ENCODE results near the gene ZBTB24. TPM values are rescaled to one million over a fixed set of nuclear protein-coding genes. Genes with fewer than 3 reads are reported as not detected.

ZBTB24 gene
- polyA plus RNA-seq, 4 donors: 5.4 to 16.1 (median 15.3) TPM

DNA sequence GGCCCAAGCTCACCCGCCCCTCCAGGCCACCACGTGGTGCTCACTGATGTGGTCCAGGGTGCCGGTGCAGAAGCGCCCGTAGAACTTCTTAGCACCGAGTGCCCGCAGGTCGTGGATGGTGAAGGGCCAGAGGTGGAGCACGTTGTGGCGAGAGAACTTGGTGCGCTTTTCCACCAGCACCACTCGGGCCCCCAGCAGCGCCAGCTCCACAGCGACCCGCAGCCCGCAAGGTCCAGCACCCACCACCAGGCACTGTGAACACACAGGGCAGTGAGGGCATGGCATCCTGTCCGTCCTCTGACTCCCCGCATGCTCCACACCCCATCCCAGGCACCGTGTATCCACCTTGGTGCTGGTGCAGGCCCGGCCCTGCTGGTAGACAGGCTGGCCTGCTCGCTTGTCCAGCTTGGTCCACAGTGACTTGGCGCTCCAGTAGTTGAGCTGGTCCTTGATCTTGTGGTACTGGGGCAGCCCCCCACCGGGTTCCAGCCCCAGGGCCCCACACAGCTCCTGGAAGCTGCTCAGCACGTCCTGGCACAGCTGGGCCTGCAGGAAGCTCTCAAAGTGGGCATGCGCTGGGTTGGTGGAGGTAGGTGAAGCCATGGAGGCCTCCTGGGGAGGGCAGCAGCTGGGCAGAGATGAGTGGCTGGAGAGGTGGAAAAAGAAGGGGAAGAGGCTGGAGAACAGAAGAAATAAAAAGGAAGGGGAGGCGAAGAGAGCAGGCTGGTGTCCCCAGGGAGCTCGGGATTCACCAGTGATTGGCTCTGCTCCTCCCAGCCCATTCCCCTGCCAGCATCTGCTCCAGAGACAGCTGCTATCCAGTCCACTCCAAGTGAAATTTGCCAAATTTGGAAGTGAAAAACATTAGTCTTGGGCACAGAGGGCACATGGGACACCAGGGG is 29.2 kb downstream of the ZBTB24 start:
- DNase-seq (ENCODE audit: low read depth in 4 of 4, low spot score in 3 of 4): no peak

- no peak for DNase-seq (ENCODE audit: low read depth in 4 of 4, low spot score in 3 of 4)
Measured at GRCh38 chr6:109453156-109453555, 29.9 kb downstream of the ZBTB24 start.

DNA sequence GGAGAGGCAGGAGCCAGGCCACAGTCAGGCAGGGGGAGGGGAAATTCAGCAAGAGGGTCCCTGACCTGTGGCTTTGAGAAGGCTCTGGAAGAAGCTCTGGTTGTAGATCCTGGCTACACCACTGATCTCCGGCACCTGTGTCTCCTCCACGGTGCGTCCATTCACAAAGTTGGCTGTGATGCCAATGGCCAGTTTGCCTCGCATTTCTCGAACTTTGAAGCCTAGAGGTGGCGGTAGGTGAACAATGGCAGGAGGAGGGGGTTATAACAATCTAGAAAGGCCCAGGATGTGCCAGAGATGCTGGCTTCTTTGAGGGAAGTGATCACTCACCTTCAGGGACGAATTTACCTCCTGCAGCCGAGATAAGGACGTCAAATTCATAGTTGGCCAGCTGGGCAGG is 30.8 kb downstream of the ZBTB24 start:
- no peak for DNase-seq (ENCODE audit: low read depth in 4 of 4, low spot score in 3 of 4)

GRCh38 chr6:109451376-109451775 is 31.6 kb downstream of the ZBTB24 start:
- DNase-seq (ENCODE audit: low read depth in 4 of 4, low spot score in 3 of 4): no peak

DNA sequence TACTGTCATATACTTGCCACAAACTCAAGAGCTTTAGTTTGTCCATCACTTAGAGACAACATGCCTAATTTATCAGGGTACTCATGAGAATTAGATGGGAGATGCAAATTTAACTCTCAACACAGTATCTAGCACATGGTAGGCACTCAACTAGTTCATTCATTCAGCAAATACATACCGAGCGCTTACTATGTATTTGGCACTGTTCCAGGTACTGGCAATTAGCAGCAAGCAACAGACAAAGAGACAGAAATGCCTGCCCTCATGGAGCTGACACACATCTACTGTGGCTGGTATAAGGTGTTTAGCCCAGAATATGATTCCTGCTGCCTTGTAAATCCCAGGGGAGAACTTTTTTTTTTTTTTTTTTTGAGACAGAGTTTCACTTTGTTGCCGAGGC is 32.2 kb downstream of the ZBTB24 start:
- DNase-seq (ENCODE audit: low read depth in 4 of 4, low spot score in 3 of 4): no peak

DNA sequence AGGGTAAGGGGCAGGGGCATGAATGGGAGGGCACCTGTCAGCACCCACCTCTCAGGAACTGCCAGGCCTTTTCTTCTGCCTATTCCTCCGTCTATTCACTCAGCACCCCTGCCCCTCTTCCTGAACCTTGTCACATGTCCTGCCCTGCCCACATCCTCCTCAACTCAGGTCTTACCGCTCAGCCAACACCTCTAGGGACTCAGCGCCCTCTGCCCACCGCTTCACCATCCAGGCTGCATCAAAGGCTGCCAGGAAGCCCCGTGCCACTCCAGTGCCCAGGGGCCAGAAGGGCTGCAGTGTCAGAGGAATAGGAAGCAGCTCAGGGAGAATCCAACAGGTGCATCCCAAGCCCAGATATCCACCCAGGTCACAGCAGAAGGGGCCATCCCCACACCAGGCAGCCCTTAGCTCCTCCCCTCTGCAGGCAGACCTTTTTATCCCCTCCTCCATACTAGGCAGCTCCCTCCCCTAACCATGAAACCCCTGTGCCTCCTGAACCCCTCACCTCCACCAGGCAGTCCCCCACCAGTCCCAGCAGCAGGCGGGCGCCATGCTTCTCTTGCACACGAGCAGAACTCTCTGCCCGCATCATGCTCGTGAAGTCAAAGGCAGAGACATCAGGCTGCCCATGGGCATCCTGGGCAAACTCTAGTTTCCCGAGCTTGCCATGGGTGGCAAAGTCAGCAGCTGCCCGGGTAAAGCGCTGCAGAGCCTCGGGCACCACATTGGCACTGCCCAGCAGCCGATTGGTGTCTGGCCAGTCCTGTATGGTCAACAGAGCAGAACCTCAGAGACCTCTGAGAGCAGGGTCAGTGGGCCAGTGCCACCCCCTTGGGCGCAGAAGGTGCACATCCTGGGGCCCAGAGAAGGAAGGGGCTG is 33.0 kb downstream of the ZBTB24 start:
- no peak for DNase-seq (ENCODE audit: low read depth in 4 of 4, low spot score in 3 of 4)

GRCh38 chr6:109449064-109449794 is 33.8 kb downstream of the ZBTB24 start:
- DNase-seq (ENCODE audit: low read depth in 4 of 4, low spot score in 3 of 4): no peak

GRCh38 chr6:109448615-109449014 is 34.4 kb downstream of the ZBTB24 start:
- no peak for DNase-seq (ENCODE audit: low read depth in 4 of 4, low spot score in 3 of 4)

DNA sequence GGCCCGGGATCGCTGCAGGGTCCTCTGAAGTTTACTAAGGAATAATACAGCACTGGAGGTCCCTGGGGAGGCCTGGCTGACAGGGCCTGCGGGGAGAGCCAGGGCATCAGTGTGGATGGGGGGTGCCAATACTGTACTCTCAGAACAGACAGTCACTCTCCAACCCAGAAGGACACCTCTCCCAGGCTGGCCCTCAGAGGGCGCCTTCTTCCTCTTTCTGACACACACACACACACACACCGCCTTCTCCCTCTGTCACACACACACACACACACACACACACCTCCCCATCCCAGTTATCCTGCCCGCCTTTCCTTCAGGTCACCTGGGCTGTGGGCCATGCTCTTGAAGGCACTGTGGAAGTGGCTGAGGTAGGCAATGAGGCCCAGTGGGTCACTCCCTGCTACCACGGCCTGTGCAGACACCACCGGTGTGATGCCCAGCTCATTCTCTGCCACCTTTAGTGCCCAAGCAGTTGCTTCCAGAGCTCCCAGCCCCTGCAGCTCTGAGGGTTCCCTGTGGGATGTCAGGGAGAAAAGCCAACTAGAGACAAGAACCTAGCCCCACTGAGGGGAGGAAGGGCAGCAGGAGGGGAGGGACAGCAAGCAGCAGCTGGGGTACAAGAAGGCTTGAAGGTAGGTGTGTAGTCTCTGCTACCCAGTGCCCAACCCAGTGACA is 35.0 kb downstream of the ZBTB24 start:
- no peak for DNase-seq (ENCODE audit: low read depth in 4 of 4, low spot score in 3 of 4)

GRCh38 chr6:109447087-109447486 is 35.9 kb downstream of the ZBTB24 start:
- DNase-seq (ENCODE audit: low read depth in 4 of 4, low spot score in 3 of 4): no peak

- no peak for DNase-seq (ENCODE audit: low read depth in 4 of 4, low spot score in 3 of 4)
Measured at GRCh38 chr6:109446541-109446940, 36.5 kb downstream of the ZBTB24 start.

GRCh38 chr6:109446072-109446471 is 36.9 kb downstream of the ZBTB24 start:
- no peak for DNase-seq (ENCODE audit: low read depth in 4 of 4, low spot score in 3 of 4)

DNA sequence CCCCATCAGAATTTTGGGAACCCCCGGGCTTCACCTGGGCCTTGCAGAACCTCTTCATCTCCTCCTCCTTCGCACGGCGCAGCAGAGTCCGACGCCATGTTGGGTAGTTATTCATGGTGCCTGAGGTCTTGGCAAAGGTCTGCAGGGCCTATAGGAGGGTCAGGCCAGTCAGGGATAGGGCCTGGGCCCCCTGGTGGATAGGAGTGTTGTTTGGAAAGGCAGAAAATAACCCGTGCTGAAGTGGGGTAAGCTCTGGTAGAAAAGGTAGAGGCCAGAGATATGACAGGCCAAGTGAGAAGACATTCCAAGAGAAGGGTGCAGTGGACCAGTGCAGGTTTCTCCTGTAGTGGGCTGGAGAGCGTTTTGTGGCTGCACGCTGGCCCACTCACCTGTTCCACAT is 37.6 kb downstream of the ZBTB24 start:
- DNase-seq (ENCODE audit: low read depth in 4 of 4, low spot score in 3 of 4): no peak

- no peak for DNase-seq (ENCODE audit: low read depth in 4 of 4, low spot score in 3 of 4)
Measured at GRCh38 chr6:109443425-109443950, 39.5 kb downstream of the ZBTB24 start.

- no peak for DNase-seq (ENCODE audit: low read depth in 4 of 4, low spot score in 3 of 4)
Measured at GRCh38 chr6:109442393-109442924, 40.6 kb downstream of the ZBTB24 start.

DNA sequence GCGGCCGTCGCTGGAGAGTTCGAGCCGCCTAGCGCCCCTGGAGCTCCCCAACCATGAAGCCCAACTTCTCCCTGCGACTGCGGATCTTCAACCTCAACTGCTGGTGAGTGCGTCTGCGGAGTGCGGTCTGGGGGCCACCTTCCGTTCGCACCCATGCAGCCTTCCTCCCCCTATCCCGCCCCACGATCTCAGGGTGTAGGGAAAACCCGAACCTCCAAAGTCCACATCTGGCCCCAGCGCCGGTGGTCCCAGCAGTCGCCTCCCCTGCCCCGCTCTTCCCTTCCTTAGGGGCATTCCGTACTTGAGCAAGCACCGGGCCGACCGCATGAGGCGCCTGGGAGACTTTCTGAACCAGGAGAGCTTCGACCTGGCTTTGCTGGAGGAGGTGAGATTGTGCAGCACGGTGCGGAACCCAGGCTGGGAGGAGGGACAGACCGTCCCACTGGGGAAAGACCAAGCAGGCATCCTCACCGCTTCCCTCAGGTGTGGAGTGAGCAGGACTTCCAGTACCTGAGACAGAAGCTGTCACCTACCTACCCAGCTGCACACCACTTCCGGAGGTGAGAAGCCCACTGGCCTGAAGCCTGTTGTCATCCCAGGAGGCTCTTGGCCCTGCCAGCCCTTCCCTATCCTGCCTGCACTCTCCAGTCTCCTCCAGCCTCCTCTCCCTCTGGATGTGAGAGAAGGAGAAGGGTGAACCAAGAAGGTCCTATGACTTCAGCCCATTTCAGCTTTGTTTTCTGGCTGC is 41.8 kb downstream of the ZBTB24 start:
- DNase-seq (ENCODE audit: low read depth in 4 of 4, low spot score in 3 of 4): no peak

DNA sequence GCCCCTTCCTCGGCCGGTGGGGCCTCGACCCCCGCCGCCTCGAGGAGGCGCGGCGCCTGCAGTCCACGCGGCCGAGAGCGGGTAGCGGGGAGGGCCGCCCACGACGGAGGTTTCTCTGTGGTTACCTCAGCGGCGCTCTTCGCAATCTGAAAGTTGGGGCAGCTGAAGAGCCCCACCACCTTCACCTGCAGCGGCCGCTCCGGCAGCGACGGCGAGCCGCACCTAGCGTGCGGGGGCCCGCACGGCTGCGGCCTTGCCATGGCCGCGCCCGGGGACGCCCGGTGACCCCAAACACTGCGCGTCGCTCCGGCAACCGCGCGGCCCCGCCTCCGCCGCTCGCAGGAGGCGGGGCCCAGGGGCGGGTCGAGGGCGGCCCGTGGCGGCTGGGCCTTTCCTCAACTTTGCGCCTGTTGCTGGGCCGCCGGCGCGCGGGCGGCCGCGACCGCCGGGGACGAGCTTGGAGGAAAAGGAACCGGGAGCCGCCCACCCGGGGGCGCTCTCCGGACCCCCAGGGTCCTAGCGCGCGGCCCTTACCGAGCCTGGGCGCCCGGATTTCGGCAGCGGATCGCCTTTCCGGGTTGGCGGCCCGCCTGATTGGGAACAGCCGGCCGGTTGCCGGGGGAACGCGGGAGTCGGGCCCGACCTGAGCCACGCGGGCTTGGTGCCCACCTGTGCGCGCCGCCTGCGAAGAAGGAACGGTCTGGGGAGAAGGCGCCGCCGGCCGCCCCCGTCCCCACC is 42.5 kb downstream of the ZBTB24 start, which contains the start of the genes PPIL6 and SMPD2:
Gene PPIL6, minus strand, starts transcription at position 298 of the 738 bp plus-strand sequence. Its CDS starts 38 bp downstream, at position 260.
Gene SMPD2, plus strand, starts transcription at position 394 of the 738 bp plus-strand sequence. CDS start 398 bp downstream, outside the sequence.
- peak; percentile 84 to 93 (median 92) for DNase-seq (ENCODE audit: low read depth in 4 of 4, low spot score in 3 of 4)

GRCh38 chr6:109436041-109436440 is 47.0 kb downstream of the ZBTB24 start:
- no peak for DNase-seq (ENCODE audit: low read depth in 4 of 4, low spot score in 3 of 4)
